Astrocyte (in vitro differentiated cells and primary cell): ENCODE results near the gene DIP2B. TPM values are rescaled to one million over a fixed set of nuclear protein-coding genes. Genes with fewer than 3 reads are reported as not detected.

Source experiments
- DNase-seq: peaks from one replicate; pipeline ENCODE4 v3.0.0-alpha.2; 2010; ENCODE audit warnings: low read depth
- FAIRE-seq: peaks from 2 replicates; lab custom pipeline; 2011; peaks lifted over from hg19 to GRCh38; lab: Jason Lieb, UNC
- H2AFZ ChIP-seq: 2 replicates; pipeline ENCODE4 v1.6.0; 2012; ENCODE audit warnings: low read depth, low read length, inconsistent platforms
- H3K27ac ChIP-seq: 2 replicates; pipeline ENCODE4 v1.5.1; 2011; ENCODE audit warnings: low read depth, low read length, inconsistent platforms
- H3K27me3 ChIP-seq: 2 replicates; pipeline ENCODE4 v1.6.0; 2011; ENCODE audit warnings: low read length, inconsistent platforms; ENCODE audit not compliant: insufficient read depth
- H3K36me3 ChIP-seq: 2 replicates; pipeline ENCODE4 v1.5.1; 2011; ENCODE audit warnings: low read length, inconsistent platforms; ENCODE audit not compliant: insufficient read depth
- H3K4me1 ChIP-seq: 2 replicates; pipeline ENCODE4 v1.5.1; 2011; ENCODE audit warnings: low read length, inconsistent platforms; ENCODE audit not compliant: insufficient read depth
- H3K4me2 ChIP-seq: 2 replicates; pipeline ENCODE4 v1.6.0; 2012; ENCODE audit warnings: low read length, inconsistent platforms
- H3K4me3 ChIP-seq: 2 replicates; pipeline ENCODE4 v1.5.1; 2011; ENCODE audit warnings: low read depth, mild to moderate bottlenecking, low read length, inconsistent platforms; ENCODE audit not compliant: insufficient read depth
- H3K79me2 ChIP-seq: 2 replicates; pipeline ENCODE4 v1.6.0; 2012; ENCODE audit warnings: mild to moderate bottlenecking, low read length, inconsistent platforms; ENCODE audit not compliant: insufficient read depth
- H3K9ac ChIP-seq: 2 replicates; pipeline ENCODE4 v1.6.0; 2012; ENCODE audit warnings: mild to moderate bottlenecking, low read length, inconsistent platforms
- H3K9me3 ChIP-seq: 2 replicates; pipeline ENCODE4 v1.5.1; 2012; ENCODE audit warnings: low read depth, mild to moderate bottlenecking, low read length, inconsistent platforms; ENCODE audit not compliant: insufficient read depth
- H4K20me1 ChIP-seq: 2 replicates; pipeline ENCODE4 v1.6.0; 2012; ENCODE audit warnings: low read length, inconsistent platforms; ENCODE audit not compliant: insufficient read depth
- H3K27ac Mint-ChIP-seq: one replicate; pipeline ENCODE4 v1.8.0; 2021; ENCODE audit warnings: mild to moderate bottlenecking, mixed read lengths; ENCODE audit not compliant: unreplicated experiment
- H3K27me3 Mint-ChIP-seq: one replicate; pipeline ENCODE4 v1.8.0; 2021; ENCODE audit warnings: low read depth, mixed read lengths; ENCODE audit not compliant: unreplicated experiment
- H3K36me3 Mint-ChIP-seq: one replicate; pipeline ENCODE4 v1.8.0; 2021; ENCODE audit warnings: low read depth, mixed read lengths; ENCODE audit not compliant: unreplicated experiment
- H3K4me1 Mint-ChIP-seq: one replicate; pipeline ENCODE4 v1.8.0; 2021; ENCODE audit warnings: low read depth, mixed read lengths; ENCODE audit not compliant: unreplicated experiment
- H3K4me3 Mint-ChIP-seq: one replicate; pipeline ENCODE4 v1.8.0; 2021; ENCODE audit warnings: mild to moderate bottlenecking, moderate library complexity, mixed read lengths; ENCODE audit not compliant: unreplicated experiment
- H3K9me3 Mint-ChIP-seq: one replicate; pipeline ENCODE4 v1.8.0; 2021; ENCODE audit warnings: mild to moderate bottlenecking, mixed read lengths; ENCODE audit not compliant: unreplicated experiment
- CTCF ChIP-seq: IDR thresholded peaks from 2 replicates; pipeline ENCODE4 v1.5.1; 2011; ENCODE audit warnings: low read depth, mild to moderate bottlenecking, inconsistent platforms, low read length, moderate library complexity; ENCODE audit not compliant: insufficient read depth
- EZH2 ChIP-seq: IDR thresholded peaks from 2 replicates; pipeline ENCODE4 v1.6.1; 2012; ENCODE audit warnings: mild to moderate bottlenecking, low read length, inconsistent platforms; ENCODE audit not compliant: insufficient read depth
- total RNA-seq: library from RNA; stranded (reverse); gene quantifications from 2 replicates; pipeline ENCODE4 v1.2.1, GENCODE V29; 2021

DIP2B gene
- total RNA-seq, 1 donor from 2014 or later = 53.2 TPM

DNA sequence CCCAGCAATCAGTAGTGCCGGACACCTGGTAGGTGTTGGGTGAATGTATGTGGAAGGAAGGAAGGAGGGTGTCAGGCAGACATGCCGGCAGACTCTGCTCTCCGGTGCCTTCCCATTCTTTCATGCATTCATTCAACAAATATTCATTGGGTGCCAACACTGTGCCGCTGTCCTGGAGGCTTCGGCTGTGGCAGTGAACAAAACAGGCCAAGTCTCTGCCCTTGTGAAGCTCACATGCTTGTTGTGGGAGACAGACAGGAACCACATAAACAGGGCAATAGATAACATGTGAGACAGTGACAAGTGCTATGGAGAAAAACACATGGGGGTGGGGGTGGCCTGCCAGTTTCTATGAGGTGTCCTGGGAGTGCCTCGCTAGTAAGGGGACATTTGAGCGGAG, 202.6 kb downstream of the DIP2B start:
- no peaks in the 10 kb centered on the region for H3K9me3 Mint-ChIP-seq
- no peak overlapping the region for H3K27ac ChIP-seq
- no peaks in the 10 kb centered on the region for H3K9me3 ChIP-seq
- DNase-seq (no peak), FAIRE-seq (no peak)
- H3K79me2 ChIP-seq = no peaks in the 10 kb centered on the region
- H3K36me3 Mint-ChIP-seq = peaks cover 26% of the 10 kb centered on the region
- H2AFZ ChIP-seq = no peak overlapping the region
- H3K4me1 Mint-ChIP-seq = no peaks in the 10 kb centered on the region
- H3K4me1 ChIP-seq = no peaks in the 10 kb centered on the region
- no peaks in the 10 kb centered on the region for H3K27me3 ChIP-seq
- H4K20me1 ChIP-seq = no peaks in the 10 kb centered on the region
- no peak overlapping the region for H3K4me3 ChIP-seq
- no peak overlapping the region for H3K27ac Mint-ChIP-seq
- H3K27me3 Mint-ChIP-seq = no peaks in the 10 kb centered on the region
- H3K4me3 Mint-ChIP-seq = no peak overlapping the region
- no peak for TF ChIP-seq EZH2
- no peak for TF ChIP-seq CTCF
- peaks cover 46% of the 10 kb centered on the region for H3K36me3 ChIP-seq
- H3K9ac ChIP-seq = no peak overlapping the region
- H3K4me2 ChIP-seq = no peak overlapping the region

- DNase-seq (no peak), FAIRE-seq (peak; percentile 20)
- H3K27ac ChIP-seq = no peak overlapping the region
- no peak overlapping the region for H3K9ac ChIP-seq
- Mint-ChIP-seq H3K4me3 (no peak overlapping the region), H3K4me1 (no peaks in the 10 kb centered on the region), H3K27ac (no peak overlapping the region), H3K36me3 (peaks cover 28% of the 10 kb centered on the region), H3K9me3 (no peaks in the 10 kb centered on the region), H3K27me3 (no peaks in the 10 kb centered on the region)
- TF ChIP-seq CTCF (no peak), EZH2 (no peak)
- H3K79me2 ChIP-seq = no peaks in the 10 kb centered on the region
- no peak overlapping the region for H3K4me3 ChIP-seq
- no peaks in the 10 kb centered on the region for H3K9me3 ChIP-seq
- H3K27me3 ChIP-seq = no peaks in the 10 kb centered on the region
- peaks cover 44% of the 10 kb centered on the region for H3K36me3 ChIP-seq
- H3K4me1 ChIP-seq = no peaks in the 10 kb centered on the region
- H3K4me2 ChIP-seq = no peak overlapping the region
- no peaks in the 10 kb centered on the region for H4K20me1 ChIP-seq
- H2AFZ ChIP-seq = no peak overlapping the region
Observed at GRCh38 chr12:50708631-50709030, 203.8 kb downstream of the DIP2B start.

DNA sequence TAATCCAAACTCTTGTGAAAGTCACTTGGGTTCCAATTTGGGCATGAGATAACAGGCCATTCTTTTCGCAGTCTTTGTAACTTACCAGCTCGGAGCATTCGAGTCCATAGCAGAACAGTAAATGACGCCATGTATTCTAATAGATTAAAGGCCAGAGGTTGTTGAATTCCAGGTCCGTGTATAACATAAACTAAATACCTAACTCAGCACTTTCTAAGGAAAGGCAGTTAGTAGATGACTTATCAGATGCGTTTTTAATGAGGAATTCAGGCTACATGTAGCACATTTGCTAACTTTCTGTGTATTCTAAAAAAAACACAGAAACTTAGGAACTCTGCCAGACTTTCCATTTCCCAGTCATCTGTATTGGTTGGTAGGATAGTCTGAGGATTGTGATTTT, 206.3 kb downstream of the DIP2B start:
- H3K4me3 Mint-ChIP-seq = no peak overlapping the region

More for the DNA sequence above, 206.3 kb downstream of the DIP2B start:
- no peak for DNase-seq
- no peak for TF ChIP-seq EZH2
- no peak for TF ChIP-seq CTCF
- no peaks in the 10 kb centered on the region for H4K20me1 ChIP-seq
- H3K9me3 ChIP-seq = no peaks in the 10 kb centered on the region
- H3K27ac ChIP-seq = no peak overlapping the region
- peaks cover 35% of the 10 kb centered on the region for H3K36me3 Mint-ChIP-seq
- no peak overlapping the region for H3K9ac ChIP-seq
- no peaks in the 10 kb centered on the region for H3K27me3 ChIP-seq
- no peak overlapping the region for H3K4me3 ChIP-seq
- no peaks in the 10 kb centered on the region for H3K4me1 Mint-ChIP-seq
- no peaks in the 10 kb centered on the region for H3K27me3 Mint-ChIP-seq
- H3K79me2 ChIP-seq = no peaks in the 10 kb centered on the region
- H2AFZ ChIP-seq = no peak overlapping the region
- no peaks in the 10 kb centered on the region for H3K4me1 ChIP-seq
- no peak for FAIRE-seq
- peaks cover 34% of the 10 kb centered on the region for H3K36me3 ChIP-seq
- no peak overlapping the region for H3K27ac Mint-ChIP-seq
- no peaks in the 10 kb centered on the region for H3K9me3 Mint-ChIP-seq
- no peak overlapping the region for H3K4me2 ChIP-seq
